ENCODE results near the gene PANK4. TPM values are rescaled to one million over a fixed set of nuclear protein-coding genes. Genes with fewer than 3 reads are reported as not detected.
"Not testable (repeated sequence)": the region's sequence is repeated elsewhere in the genome, so short reads cannot be mapped to it uniquely, and the experiment has no call there.

Gene PANK4
- total RNA-seq, 1 donor from 2014 or later = 22.4 TPM

- no peak for DNase-seq (ENCODE audit: low read depth, low spot score)
Observed at GRCh38 chr1:2558861-2559260, 32.5 kb upstream of the PANK4 start.

DNA sequence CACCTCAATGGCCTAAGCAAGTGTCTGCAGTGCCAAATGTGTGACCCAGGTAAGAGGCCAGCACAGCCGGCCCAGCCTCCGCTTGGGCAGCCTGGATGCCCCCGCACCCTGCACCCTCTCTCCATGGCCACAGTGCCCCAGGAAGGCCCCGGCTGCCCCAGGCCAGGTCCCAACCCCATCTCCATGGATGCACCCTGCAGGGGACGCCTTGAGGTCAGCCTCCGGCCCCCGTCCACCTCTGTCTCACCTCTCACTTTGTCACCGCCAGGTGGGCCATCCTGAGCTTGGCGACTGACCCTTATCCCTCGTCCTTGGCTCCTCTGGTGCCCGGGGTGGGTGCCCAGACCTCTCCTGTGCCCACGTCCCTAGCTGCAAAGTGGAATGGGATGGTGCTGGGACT is 32.0 kb upstream of the PANK4 start:
- DNase-seq (ENCODE audit: low read depth, low spot score) = no peak

DNA sequence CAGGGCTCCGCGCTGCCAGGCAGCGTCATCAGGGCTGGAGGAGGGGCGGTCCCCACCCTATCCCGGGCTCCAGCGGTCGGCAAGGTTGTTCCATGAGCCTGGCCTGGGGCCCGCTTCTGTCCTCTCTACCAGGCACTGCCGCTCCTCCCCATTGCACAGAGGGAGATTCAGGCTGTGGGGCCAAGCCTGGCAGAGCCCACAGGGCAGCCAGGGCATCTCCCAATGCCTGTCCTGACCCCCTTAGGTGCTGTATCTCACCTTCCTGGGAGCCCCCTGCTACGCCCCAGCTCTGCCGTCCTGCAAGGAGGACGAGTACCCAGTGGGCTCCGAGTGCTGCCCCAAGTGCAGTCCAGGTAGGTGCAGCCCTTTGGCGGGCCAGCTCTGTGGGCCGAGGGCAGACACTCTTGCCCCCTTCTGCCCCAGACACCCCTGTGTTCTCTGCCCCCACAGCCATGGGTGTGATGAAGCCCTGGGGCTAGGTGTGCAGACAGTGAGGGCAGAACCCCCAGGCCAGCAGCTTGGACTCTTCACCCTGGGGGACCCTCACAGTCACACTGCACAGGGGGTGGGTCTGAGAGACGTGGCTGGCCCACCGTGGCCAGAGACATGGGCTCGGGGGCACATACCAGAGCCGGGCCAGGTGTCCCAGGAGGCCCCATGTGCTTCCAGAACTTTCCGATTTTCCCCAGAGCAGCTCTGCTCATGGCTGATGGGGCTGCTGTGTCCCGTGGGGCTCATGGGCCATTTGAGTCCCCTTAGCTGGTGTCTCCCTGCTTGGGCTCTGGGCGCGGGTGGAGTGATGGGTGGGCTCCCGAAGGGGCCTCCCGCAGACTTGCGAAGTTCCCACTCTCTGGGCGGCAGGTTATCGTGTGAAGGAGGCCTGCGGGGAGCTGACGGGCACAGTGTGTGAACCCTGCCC is 31.3 kb upstream of the PANK4 start:
- no peak for DNase-seq (ENCODE audit: low read depth, low spot score)

- no peak for DNase-seq (ENCODE audit: low read depth, low spot score)
Observed at GRCh38 chr1:2556678-2557481, 30.5 kb upstream of the PANK4 start.

DNA sequence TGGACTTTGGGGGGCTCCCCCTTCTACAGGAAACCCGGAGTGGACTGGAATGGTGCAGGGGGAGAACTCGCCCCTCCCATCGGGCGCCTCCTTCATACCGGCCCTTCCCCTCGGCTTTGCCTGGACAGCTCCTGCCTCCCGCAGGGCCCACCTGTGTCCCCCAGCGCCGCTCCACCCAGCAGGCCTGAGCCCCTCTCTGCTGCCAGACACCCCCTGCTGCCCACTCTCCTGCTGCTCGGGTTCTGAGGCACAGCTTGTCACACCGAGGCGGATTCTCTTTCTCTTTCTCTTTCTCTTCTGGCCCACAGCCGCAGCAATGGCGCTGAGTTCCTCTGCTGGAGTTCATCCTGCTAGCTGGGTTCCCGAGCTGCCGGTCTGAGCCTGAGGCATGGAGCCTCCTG is 29.9 kb upstream of the PANK4 start, which contains the start of gene TNFRSF14:
Gene TNFRSF14, plus strand, starts transcription at position 95 of the 401 bp plus-strand sequence. Its CDS starts 294 bp downstream, at position 389.
- DNase-seq (ENCODE audit: low read depth, low spot score) = no peak

- DNase-seq (ENCODE audit: low read depth, low spot score) = no peak
Observed at GRCh38 chr1:2555634-2556276, 29.4 kb upstream of the PANK4 start.

DNA sequence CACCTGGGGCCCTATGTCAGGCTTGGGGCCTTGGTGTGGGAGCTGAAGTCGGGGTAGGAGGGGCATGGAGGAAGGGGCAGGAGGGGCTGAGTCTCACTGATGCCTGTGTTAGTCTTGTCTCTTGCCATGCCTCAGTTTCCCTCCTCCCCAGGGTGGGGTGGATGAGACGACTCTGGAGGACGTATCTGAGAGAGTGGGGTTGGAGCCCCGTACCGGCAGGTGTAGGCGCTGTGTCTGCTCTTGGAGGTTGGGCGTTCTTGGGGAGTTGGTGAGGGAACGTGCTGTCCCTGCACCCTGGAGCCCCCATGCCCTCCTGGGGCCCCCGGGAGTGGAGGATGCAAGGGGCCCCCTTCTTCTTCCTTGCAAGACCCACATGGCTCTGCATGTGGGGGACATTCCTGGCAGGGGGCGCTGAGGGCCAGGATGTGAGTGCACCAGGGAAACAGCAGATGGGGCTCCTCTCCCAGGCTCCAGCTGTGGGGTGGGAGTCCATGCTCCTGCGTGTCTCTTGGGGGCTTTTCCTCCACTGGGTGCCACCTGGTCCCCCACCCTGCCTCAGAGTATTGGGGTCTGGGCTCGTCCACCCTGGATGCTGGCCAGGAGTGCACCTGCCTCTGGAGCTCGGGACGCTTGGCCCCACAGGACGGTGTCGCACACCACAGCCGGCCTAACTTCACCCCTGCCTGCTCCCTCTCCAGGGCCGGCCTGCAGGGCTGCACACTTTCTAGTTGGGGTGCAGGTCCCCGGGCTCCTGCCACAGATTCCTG is 28.4 kb upstream of the PANK4 start:
- no peak for DNase-seq (ENCODE audit: low read depth, low spot score)

- DNase-seq (ENCODE audit: low read depth, low spot score) = no peak
Observed at GRCh38 chr1:2553871-2554620, 27.6 kb upstream of the PANK4 start.

- DNase-seq (ENCODE audit: low read depth, low spot score) = not testable (repeated sequence)
Observed at GRCh38 chr1:2553076-2553475, 26.7 kb upstream of the PANK4 start.

GRCh38 chr1:2552189-2552588 is 25.8 kb upstream of the PANK4 start:
- no peak for DNase-seq (ENCODE audit: low read depth, low spot score)

GRCh38 chr1:2551544-2551943 is 25.1 kb upstream of the PANK4 start:
- DNase-seq (ENCODE audit: low read depth, low spot score) = not testable (repeated sequence)

DNA sequence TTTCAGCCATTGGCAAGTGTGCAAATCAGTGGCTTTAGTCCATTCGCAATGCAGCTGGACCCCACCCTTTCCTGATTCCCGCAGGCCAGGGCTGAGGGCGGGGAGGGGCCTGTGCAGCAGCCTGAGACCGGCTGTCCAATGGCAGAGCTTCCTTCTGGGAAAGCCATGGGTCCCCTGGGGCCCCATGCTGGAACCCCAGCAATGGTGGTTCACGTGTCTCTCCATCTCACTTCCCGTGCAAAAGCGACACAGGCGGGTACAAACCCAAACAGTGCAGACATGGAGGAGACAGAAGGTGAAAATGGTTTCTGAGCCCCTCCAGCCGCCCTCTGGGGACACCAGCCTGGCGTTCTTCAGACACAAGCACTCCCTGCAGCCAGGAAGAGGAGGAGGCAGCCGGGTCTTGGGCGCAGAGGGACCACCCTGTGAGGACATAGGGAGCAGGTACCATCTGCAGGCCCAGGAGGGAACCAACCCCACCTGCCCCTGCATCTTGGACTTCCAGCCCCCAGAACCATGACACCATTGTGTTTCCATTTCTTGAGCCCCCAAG is 24.0 kb upstream of the PANK4 start:
- not testable (repeated sequence) for DNase-seq (ENCODE audit: low read depth, low spot score)

DNA sequence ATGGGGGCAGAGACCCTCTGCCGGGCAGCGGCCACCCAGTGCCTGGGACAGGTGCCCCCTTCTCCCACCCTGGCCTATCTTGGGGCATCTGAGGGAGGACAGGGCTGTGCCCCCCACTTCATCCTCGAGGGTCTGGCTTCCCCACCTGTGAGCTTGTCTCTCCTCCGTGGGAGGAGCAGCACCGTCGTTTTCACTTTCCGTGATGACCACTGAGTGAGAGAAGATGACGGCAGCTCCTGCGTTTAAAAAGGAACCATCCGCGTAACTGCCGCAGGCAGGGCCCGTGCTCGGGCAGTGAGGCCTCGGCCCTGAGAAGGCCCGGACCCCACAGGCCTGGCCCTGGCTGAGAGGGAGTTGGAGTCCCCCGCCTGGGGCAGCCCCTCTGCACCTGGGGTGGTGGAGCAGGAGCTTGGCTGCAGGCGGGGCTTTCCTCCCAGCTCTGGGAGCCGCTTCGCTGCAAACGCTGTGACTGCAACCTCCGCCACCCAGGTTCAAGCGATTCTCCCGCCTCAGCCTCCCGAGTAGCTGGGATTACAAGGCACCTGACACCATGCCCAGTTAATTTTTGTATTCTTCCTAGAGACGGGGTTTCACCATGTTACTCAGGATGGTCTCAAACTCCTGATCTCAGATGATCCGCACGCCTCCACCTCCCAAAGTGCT is 23.1 kb upstream of the PANK4 start:
- not testable (repeated sequence) for DNase-seq (ENCODE audit: low read depth, low spot score)

- DNase-seq (ENCODE audit: low read depth, low spot score) = no peak
Observed at GRCh38 chr1:2548068-2548589, 21.7 kb upstream of the PANK4 start.

DNA sequence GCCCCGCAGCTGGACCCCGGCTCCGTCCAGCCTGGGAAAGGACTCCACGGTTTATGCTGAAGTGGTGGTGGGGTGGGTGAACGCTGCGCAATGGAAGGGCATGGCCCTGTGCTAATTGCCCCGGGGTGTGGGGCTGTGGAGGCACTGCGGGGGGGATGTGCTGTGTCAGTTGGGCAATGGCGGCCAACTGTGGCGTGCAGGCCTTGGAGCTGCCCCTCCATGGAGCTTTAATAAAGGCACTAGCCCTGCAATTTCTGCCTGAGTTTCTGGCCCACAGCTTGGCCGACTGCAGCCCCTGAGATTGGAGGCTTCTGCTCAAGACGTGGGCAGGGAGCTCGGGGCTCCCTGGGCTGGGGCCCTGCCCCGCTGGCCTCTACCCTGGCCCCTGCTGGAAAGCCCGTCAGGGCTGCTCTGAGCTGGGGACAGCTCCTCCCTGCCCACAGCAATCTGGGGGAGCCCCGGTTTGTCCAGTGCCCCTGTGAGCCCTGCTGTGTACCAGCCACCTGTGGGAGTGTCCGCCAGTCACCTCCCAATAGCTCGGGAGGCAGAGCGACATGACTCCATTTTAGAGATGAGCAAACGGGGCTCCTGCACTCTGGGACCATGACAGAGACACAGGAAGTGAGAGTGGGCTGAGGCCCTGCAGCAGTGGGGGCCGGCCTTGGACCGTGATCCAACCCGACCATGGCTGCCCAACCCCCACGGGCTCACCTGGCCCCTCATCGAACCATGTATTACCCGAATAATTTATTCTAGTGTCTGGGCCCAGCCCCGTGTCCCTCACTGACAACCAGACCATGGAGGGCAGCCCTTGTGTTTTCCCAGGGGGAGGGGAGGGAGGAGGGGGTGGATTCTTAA is 21.0 kb upstream of the PANK4 start:
- DNase-seq (ENCODE audit: low read depth, low spot score) = no peak

DNA sequence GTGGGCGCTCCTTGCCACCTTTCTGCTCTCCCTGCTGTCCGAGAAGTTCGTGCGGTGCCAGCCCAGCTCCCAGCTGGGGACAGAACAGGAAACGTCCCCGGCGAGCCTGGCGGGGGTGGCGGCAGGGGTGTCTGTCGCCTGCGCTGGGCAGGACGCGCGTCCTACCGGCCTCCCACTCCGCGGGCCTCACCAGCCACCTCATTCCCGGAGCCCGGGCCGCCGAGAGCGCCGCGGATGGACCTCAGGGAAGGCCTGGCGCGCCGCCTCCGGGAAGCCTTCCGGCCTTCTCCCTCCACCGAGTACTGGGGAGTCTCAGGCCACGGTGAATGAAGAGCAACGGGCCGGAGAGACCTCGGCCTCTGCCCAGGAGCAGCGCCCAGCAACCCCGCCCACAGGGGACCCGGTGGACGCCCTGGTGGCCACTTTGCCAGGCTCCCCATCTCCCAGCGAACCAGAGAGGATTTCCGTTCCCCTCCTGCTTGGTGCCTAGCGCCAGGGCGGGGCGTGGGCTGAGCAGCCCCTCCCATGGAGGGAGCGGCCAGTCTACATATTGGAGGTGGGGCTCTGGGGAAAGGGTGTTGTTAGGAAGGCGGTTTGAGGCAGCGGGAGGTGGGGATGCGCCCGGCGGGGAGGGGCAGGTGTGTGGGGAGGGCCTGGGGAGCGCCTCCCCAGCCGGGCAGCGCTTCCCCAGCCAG is 20.3 kb upstream of the PANK4 start:
- DNase-seq (ENCODE audit: low read depth, low spot score) = peak; percentile 29

GRCh38 chr1:2545754-2546514 is 19.5 kb upstream of the PANK4 start:
- DNase-seq (ENCODE audit: low read depth, low spot score) = peak; percentile 46

All from pulmonary artery endothelial cell (primary cell).